DND-41 (cell line): Measurements from ENCODE around the gene OSTF1.

Experiments
- ATAC-seq: fragments of 200-7000 bp; cut with Tn5 transposase; 3 replicates; pipeline ENCODE4 v1.9.1; 2021; ENCODE audit warnings: low read depth; ENCODE audit not compliant: insufficient read depth
- DNase-seq: peaks from one replicate; pipeline ENCODE4 v3.0.0-alpha.2; 2020
- H2AFZ ChIP-seq: 2 replicates; pipeline ENCODE4 v1.6.0; 2012; ENCODE audit warnings: low read depth, low read length
- H3K27ac ChIP-seq: 2 replicates; pipeline ENCODE4 v1.5.1; 2012; ENCODE audit warnings: low read length, inconsistent platforms
- H3K27me3 ChIP-seq: fragments of 200-600 bp; sonication (generic); 2 replicates; pipeline ENCODE4 v1.6.0; 2012; ENCODE audit warnings: low read length, mild to moderate bottlenecking, inconsistent platforms; ENCODE audit not compliant: insufficient read depth, poor library complexity
- H3K36me3 ChIP-seq: 2 replicates; pipeline ENCODE4 v1.5.1; 2012; ENCODE audit warnings: low read length, inconsistent platforms; ENCODE audit not compliant: insufficient read depth
- H3K4me1 ChIP-seq: 2 replicates; pipeline ENCODE4 v1.5.1; 2012; ENCODE audit warnings: mild to moderate bottlenecking, low read length; ENCODE audit not compliant: insufficient read depth
- H3K4me2 ChIP-seq: 2 replicates; pipeline ENCODE4 v1.6.0; 2012; ENCODE audit warnings: mild to moderate bottlenecking, moderate library complexity, low read length, inconsistent platforms; ENCODE audit not compliant: insufficient read depth
- H3K4me3 ChIP-seq, 2 experiments: fragments of 200-600 bp in 1 of 2; shearing (Covaris generic) in 1 of 2; 2 replicates each; pipeline ENCODE4 v1.5.1; 2012 to 2016; ENCODE audit warnings: inconsistent platforms in 2 of 2, low read length in 2 of 2, mild to moderate bottlenecking in 2 of 2, low read depth in 1 of 2, moderate library complexity in 1 of 2
- H3K79me2 ChIP-seq: 2 replicates; pipeline ENCODE4 v1.6.0; 2012; ENCODE audit warnings: low read length, inconsistent platforms; ENCODE audit not compliant: insufficient read depth
- H3K9ac ChIP-seq: 2 replicates; pipeline ENCODE4 v1.6.0; 2012; ENCODE audit warnings: low read depth, mild to moderate bottlenecking, inconsistent platforms, low read length, moderate library complexity
- H3K9me3 ChIP-seq: 2 replicates; pipeline ENCODE4 v1.5.1; 2012; ENCODE audit warnings: low read length, moderate library complexity, mild to moderate bottlenecking, inconsistent platforms; ENCODE audit not compliant: insufficient read depth, severe bottlenecking
- H4K20me1 ChIP-seq: 2 replicates; pipeline ENCODE4 v1.6.0; 2012; ENCODE audit warnings: low read length; ENCODE audit not compliant: insufficient read depth
- CTCF ChIP-seq: IDR thresholded peaks from 2 replicates; pipeline ENCODE4 v1.5.1; 2012; ENCODE audit warnings: borderline replicate concordance, low read length, moderate library complexity, mild to moderate bottlenecking; ENCODE audit not compliant: poor library complexity, severe bottlenecking; ENCODE audit errors: extremely low read depth
- EZH2 ChIP-seq: IDR thresholded peaks from 3 replicates; pipeline ENCODE4 v1.6.1; 2012; ENCODE audit warnings: borderline replicate concordance, low read depth, mild to moderate bottlenecking, moderate library complexity, low read length, inconsistent platforms; ENCODE audit not compliant: severe bottlenecking

The OSTF1 gene

GRCh38 chr9:75138260-75139040 is 50.1 kb downstream of the OSTF1 start:
- H3K4me3 ChIP-seq = no peak overlapping the region
- no peaks in the 10 kb centered on the region for H4K20me1 ChIP-seq
- H3K27ac ChIP-seq = peak overlapping the region; percentile 77
- ATAC-seq (peak; percentile 78), DNase-seq (no peak)
- H3K9me3 ChIP-seq = no peaks in the 10 kb centered on the region
- TF ChIP-seq CTCF = no peak
- TF ChIP-seq EZH2 = no peak
- H3K4me1 ChIP-seq = peaks cover 41% of the 10 kb centered on the region
- no peak overlapping the region for H2AFZ ChIP-seq
- H3K27me3 ChIP-seq = no peaks in the 10 kb centered on the region
- H3K36me3 ChIP-seq = peaks cover 70% of the 10 kb centered on the region
- no peaks in the 10 kb centered on the region; the same call in 1 of the 2 replicates for H3K79me2 ChIP-seq
- H3K4me2 ChIP-seq = peak overlapping the region; percentile 31; the same call in 1 of the 2 replicates
- H3K9ac ChIP-seq = peak overlapping the region; percentile 21; the same call in 1 of the 2 replicates

- Histone ChIP-seq H3K4me2 (no peak overlapping the region), H3K27ac (peak overlapping the region; percentile 77), H3K36me3 (peaks cover 74% of the 10 kb centered on the region), H2AFZ (no peak overlapping the region), H3K9ac (0 out of 2 replicates have a peak overlapping the region, but pooled peaks have one; percentile 21), H3K4me1 (peaks cover 41% of the 10 kb centered on the region), H3K27me3 (no peaks in the 10 kb centered on the region), H4K20me1 (no peaks in the 10 kb centered on the region), H3K9me3 (no peaks in the 10 kb centered on the region), H3K4me3 (no peak overlapping the region), H3K79me2 (no peaks in the 10 kb centered on the region; the same call in 1 of the 2 replicates)
- no peak for ATAC-seq
- DNase-seq = no peak
- TF ChIP-seq CTCF (no peak), EZH2 (no peak)
Observed at GRCh38 chr9:75139201-75139600, 50.9 kb downstream of the OSTF1 start.

GRCh38 chr9:75140261-75140660 is 51.9 kb downstream of the OSTF1 start:
- Histone ChIP-seq H3K4me3 (no peak overlapping the region), H2AFZ (no peak overlapping the region), H4K20me1 (no peaks in the 10 kb centered on the region), H3K4me1 (peaks cover 41% of the 10 kb centered on the region), H3K4me2 (no peak overlapping the region), H3K9me3 (peaks cover 3% of the 10 kb centered on the region), H3K27ac (peak overlapping the region; percentile 38), H3K27me3 (no peaks in the 10 kb centered on the region), H3K79me2 (no peaks in the 10 kb centered on the region; the same call in 1 of the 2 replicates), H3K9ac (no peak overlapping the region), H3K36me3 (peaks cover 72% of the 10 kb centered on the region)
- TF ChIP-seq CTCF (no peak), EZH2 (no peak)
- no peak for DNase-seq
- ATAC-seq = no peak
